PC-3 (cell line): ENCODE data around the gene MAPK12.

Experiments used
- CTCF ChIP-seq: fragments of 300-600 bp; sonication (generic); conservative IDR thresholded peaks from 2 replicates; pipeline ENCODE4 v1.5.1; 2017; ENCODE audit warnings: antibody characterized with exemption, low read depth, mild to moderate bottlenecking, low read length
- EZH2 ChIP-seq: fragments of 300-600 bp; sonication (generic); IDR thresholded peaks from one replicate; pipeline ENCODE4 v1.6.1; 2017; ENCODE audit warnings: antibody characterized with exemption, mild to moderate bottlenecking, low read length; ENCODE audit not compliant: unreplicated experiment
- EZH2phosphoT487 ChIP-seq: fragments of 300-600 bp; sonication (generic); IDR thresholded peaks from 2 replicates; pipeline ENCODE4 v1.6.1; 2018; ENCODE audit warnings: mild to moderate bottlenecking, antibody characterized with exemption, low read length, borderline replicate concordance

- TF ChIP-seq CTCF (no peak), EZH2phosphoT487 (no peak), EZH2 (no peak)
These were observed 20.5 kb upstream of the MAPK12 start for GRCh38 chr22:50281957-50282356.
